Measurements from ENCODE around the gene NGDN.
A peak's percentile ranks its signal among the peaks of the same experiment; 100 is the strongest.
"Not testable (repeated sequence)": the region's sequence is repeated elsewhere in the genome, so short reads cannot be mapped to it uniquely, and the experiment has no call there.

The NGDN gene

GRCh38 chr14:23469127-23469905, at the start of gene NGDN:
Gene NGDN (plus strand): TSS chr14:23469703. CDS start chr14:23469716, 13 bp downstream.
- peak; percentile 100 for DNase-seq

- no peak for DNase-seq
Observed at GRCh38 chr14:23421594-23421993, 47.9 kb upstream of the NGDN start.

- no peak for DNase-seq
Observed at GRCh38 chr14:23423657-23424056, 45.8 kb upstream of the NGDN start.

GRCh38 chr14:23425169-23425568, 44.3 kb upstream of the NGDN start:
- no peak for DNase-seq

- DNase-seq = not testable (repeated sequence)
Observed at GRCh38 chr14:23425798-23426197, 43.7 kb upstream of the NGDN start.

GRCh38 chr14:23428686-23429495, 40.6 kb upstream of the NGDN start:
- DNase-seq = no peak

GRCh38 chr14:23430016-23430722, 39.3 kb upstream of the NGDN start:
- DNase-seq = no peak

- DNase-seq = peak; percentile 74
Observed at GRCh38 chr14:23430723-23431085, 38.8 kb upstream of the NGDN start.

GRCh38 chr14:23431486-23431885, 38.0 kb upstream of the NGDN start:
- DNase-seq = no peak

GRCh38 chr14:23432102-23432925, 37.2 kb upstream of the NGDN start:
- no peak for DNase-seq

- DNase-seq = no peak
Observed at GRCh38 chr14:23432946-23433345, 36.6 kb upstream of the NGDN start.

GRCh38 chr14:23433457-23433856, 36.0 kb upstream of the NGDN start:
- no peak for DNase-seq

GRCh38 chr14:23434488-23435222, 34.8 kb upstream of the NGDN start:
- DNase-seq = no peak

- DNase-seq = peak; percentile 79
Observed at GRCh38 chr14:23435543-23436326, 33.8 kb upstream of the NGDN start, which contains the start of gene MYH7. Gene MYH7 (minus strand): TSS chr14:23435660. CDS start chr14:23433732, 1,928 bp downstream.

- peak; percentile 96 for DNase-seq
Observed at GRCh38 chr14:23436327-23437132, 33.0 kb upstream of the NGDN start.

- peak; percentile 53 for DNase-seq
Observed at GRCh38 chr14:23437133-23438100, 32.1 kb upstream of the NGDN start.

- DNase-seq = peak; percentile 76
Observed at GRCh38 chr14:23438101-23438971, 31.2 kb upstream of the NGDN start.
